Stimulated activated CD4-positive, alpha-beta T cell treated with anti-CD3 and anti-CD28 coated beads, Interleukin-12 subunit alpha, Interleukin-12 subunit beta, amount 100 ng/mL, for 48 hours (primary cell): Measurements from ENCODE around the gene TNIK.
"Not testable (repeated sequence)": the region's sequence is repeated elsewhere in the genome, so short reads cannot be mapped to it uniquely, and the experiment has no call there.

ENCODE experiments used
- DNase-seq, 3 donors: peaks; one replicate each; pipeline ENCODE4 v3.0.0-alpha.2; 2020; ENCODE audit warnings: low read depth in 2 of 3, low spot score in 1 of 3

Gene TNIK

DNA sequence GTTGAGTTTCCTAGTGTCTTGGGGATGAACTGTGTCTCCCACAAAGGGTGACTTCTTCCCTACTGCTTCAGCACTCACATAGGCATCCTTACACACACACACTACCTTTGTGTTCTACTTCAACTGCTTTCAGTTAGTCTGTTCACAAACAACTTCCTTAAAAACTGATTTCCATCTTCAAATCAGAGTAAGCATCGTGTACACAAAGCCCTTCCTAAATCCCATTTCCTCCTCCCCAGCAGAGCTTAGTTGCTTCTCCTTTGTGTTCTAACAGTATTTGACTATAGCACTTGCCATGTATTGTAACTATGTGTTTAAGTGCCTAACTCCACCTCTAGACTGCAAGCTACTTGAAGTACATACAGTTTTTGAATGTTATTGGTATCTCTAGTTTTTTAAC, 71.7 kb downstream of the TNIK start:
- DNase-seq: no peak

GRCh38 chr3:171387062-171387461, 73.1 kb downstream of the TNIK start:
- DNase-seq: no peak

DNA sequence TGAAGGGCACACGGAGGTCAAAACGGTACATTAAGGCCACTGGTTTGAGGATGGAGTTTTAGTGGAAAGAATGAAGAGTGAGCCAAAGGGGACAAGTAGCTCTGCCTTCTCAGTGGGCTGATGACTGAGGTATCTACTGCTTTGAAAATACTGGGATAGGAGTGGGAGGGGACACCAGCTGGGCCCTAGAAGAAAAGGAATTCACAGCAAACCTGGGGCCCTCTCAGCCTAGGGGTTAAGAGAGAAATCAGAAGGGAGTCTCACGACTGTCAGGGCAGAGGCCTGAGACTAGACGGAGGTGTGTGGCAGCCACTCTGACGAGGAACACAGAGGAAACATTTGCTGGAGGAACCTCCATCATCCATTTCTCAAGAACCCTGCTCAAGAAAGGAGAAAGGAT, 75.1 kb downstream of the TNIK start:
- no peak for DNase-seq

DNA sequence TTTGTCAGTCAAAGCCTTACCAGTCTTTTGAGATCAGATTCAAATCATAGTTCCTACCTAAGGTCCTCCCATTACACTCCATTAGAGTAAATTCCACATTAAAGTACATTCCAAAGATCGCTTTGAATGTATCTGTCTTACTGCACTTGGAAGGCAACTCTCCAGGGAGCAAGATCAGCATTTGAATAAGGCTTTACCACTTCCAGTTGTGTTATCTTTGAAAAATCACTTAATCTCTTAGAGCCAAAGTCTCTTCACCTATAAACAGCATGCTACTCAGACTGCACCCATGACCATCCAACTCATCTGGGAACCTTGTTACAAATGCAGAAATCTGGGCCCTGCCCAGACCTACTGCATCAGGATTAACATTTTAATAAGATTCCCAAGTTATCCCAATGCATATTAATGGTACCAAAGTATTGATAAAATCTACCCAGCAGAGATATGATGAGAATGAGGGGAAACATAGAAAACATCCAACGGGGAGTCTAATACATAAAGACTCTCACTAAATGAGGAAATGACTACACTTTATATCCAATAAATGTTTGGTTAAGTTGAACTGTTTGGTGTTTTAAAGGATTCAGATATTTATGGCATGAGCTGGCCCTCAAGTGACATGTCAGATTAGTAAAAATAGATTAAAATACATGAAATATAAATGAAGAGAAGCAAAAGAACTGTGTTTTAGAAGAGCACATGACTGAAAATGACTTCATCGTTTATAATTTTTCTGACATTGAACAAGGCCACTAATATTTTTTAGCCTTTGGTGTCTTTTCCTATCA, 75.9 kb downstream of the TNIK start:
- no peak for DNase-seq

DNA sequence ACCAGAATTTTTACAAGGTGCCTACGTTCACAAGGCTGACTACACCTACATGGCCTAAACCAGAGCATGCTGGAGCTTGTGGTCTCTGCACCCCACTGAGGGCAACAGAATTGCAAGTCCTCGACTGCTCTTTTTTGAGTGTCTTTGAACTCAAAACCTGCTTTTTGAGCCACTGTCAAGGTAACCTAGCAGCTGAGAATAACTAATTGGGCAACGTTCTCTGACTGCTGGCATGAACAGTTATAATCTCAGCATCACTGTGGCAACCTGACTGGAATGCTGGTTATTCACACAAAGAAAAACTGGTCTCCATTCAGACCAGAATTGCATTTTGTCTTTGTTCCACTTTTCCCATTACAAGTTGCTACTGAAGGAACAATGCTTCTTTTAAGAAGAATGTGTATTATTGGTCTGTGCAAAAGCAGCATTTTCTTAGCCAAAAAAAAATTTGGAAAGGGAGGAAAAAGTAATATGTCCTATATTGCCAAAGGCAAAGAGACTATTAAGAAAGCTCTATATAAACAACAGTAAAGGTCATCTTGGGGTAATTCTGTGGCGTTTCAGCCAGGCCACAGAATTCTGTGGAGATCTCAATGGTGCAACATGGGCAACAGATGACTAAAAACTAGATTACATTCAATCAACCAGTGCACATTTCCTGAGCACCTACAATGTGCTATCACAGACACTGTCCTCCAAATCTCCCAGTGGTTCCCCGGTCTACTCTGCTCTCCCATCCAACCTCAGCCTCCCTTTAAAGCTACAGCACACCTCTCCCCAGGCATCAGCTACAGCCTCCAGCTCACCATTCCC, 76.8 kb downstream of the TNIK start:
- DNase-seq: no peak

DNA sequence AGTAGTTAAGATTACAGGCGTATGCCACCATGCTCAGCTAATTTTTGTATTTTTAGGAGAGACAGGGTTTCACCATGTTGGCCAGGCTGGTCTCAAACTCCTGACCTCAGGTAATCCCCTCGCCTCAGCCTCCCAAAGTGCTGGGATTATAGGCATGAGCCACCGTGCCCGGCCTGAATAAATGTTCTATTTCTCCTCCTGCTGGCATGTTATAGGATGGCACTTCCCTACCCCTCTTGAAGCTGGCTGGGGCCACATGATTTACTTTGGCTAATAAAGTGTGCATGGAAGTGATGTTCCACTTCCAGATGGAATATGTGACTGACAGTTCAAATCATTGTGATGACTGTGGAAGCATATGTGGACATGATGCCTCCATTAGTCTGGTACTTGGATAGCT, 77.9 kb downstream of the TNIK start:
- not testable (repeated sequence) for DNase-seq

DNA sequence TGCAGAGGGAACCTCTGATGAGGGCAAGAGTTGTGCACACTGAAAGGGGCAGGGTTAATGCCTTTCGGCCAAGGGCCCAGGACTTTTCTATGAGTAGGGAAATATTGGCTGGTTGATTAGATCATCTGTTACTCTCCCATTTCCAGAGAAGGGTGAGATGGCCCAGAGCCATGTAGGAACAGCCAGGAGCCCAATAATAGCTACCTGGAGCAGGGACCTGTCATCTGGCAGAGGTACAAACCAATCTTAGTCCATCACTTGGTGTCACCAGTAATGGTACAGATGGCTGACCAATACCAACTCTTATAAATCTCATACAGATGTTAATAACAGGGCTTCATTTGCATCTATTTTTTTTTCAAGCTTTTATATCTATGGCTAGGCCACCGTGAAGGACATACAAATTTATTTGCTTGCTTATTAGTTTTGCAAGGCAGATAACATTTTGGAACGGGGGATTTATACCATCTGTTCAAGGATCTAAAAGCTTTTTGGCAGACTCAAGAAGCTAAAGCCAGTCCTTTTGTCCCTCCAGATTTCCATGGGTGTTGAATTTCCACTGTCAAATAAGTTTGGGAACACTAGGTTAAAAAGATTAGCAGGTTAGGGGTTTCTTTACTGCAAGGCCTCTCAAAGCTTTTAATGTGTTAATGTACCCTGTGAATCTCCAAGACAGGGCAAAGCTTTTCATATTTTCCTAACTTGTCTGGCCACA, 79.3 kb downstream of the TNIK start:
- no peak for DNase-seq

GRCh38 chr3:171379961-171380483, 80.2 kb downstream of the TNIK start:
- no peak for DNase-seq

DNA sequence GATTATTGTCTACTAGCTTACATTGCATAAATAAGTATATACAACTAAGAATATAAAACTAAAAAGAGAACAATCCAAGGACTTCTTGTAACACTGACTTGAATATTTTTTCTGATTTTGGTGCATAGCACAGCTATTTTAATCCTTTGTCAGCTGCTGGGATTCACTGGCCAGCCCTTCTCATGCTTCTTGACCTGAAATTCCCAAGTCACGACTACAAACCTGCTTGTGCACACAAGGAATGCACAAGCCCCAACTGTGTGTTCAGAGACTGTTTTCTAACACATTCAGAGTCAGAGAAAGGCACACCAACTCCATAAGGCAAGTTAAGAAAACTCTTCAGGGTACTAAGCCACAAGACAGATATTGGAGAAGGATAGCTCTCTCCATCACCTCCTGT, 80.9 kb downstream of the TNIK start:
- DNase-seq: no peak

GRCh38 chr3:171378586-171378985, 81.6 kb downstream of the TNIK start:
- DNase-seq: no peak

GRCh38 chr3:171377859-171378258, 82.3 kb downstream of the TNIK start:
- no peak for DNase-seq

DNA sequence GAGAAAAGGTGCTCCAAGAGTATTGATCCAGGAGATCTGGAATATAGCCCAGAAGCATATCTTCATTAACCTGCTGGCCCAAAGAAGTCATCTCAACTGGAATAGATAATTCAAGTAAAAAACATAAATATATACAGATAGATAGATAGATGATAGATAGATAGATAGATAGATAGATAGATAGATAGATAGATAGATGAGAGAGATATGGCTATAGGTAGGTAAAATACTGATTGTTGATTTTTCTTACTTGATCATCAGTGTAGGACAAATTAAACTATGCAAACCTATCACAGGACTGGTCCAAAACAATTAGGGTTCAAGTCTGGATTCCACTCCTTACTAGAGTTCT, 83.6 kb downstream of the TNIK start:
- DNase-seq: no peak

DNA sequence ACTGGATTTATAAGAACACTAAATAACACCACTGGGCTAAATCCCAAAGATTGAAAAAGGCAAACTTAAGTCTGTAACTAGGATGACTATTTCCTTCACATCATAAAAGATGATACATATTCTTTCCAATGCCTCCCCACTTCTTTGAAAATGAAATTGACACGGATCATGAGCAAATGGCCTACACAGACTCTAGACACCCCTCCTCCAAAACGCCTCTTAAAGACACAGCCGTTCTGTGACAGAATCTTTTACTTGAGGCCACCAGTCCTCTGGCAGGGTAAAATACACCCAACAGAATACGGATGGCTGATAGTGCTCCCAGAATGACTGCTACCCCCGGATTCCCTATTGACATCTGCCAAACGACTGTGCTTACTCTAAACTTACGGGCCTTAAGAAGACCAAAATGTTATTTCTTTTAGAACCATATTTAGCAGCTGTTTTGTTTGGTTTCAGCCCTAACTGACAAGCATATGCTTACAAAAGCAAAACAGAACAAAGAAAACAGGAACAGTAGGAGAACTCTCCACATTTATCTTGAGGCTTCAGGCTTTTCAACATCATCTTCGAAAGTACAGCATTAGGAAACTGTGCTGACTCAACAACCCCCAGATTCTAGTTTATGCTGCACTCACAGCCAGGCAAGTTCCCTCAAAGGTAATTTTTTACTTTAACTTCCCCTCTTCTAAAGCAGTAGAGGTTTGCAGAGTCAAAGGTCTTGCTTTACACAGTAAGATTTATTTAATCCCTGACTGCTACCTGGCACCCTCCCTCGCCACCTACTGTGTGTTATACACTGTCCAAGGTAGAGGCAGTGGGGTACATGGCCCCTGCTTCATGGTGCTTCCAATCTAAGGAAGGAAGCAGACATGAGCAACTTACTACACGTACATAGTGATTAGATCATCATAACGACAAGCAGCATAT, 84.3 kb downstream of the TNIK start:
- DNase-seq: no peak

GRCh38 chr3:171374661-171375285, 85.4 kb downstream of the TNIK start:
- DNase-seq: no peak

- DNase-seq: no peak
Observed at GRCh38 chr3:171374260-171374659, 85.9 kb downstream of the TNIK start.

DNA sequence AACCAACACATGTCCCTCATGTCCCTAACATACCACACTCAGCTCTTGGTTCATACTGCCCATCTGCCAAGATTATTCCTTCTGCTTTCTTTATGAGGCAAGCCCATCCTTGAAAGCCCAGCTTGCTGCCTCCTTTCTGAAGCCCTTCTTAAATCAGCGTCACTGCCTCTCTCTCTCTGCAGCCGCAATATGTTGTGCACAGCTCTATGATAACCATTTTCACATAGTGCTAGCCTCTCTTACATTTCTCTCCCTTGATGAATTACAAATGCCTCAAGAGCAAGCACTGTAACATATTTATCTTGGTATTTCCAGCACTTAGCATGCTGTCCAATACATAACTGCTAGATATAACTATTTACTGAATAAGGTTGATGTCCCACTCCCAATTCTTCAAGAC, 86.5 kb downstream of the TNIK start:
- no peak for DNase-seq

GRCh38 chr3:171372694-171373093, 87.5 kb downstream of the TNIK start:
- no peak for DNase-seq

DNA sequence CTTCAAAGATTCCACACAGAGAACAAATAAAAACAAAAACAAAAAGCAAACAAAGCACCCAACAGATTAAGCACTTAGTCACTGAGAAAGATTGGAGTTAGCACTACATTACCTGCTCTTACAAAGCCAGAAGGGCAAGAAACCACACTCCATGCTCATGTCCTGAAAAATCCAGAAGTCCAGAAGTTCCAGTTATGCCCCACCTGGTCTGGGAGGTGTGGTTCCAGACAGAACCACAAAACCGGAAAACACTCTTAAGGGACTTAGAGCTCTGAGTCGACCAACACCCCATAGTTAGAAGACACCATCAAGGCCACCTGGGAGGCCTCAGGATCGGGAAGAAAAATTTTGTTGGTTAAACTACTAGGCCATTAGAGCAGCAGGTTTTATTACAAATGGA, 88.9 kb downstream of the TNIK start:
- DNase-seq: no peak

DNA sequence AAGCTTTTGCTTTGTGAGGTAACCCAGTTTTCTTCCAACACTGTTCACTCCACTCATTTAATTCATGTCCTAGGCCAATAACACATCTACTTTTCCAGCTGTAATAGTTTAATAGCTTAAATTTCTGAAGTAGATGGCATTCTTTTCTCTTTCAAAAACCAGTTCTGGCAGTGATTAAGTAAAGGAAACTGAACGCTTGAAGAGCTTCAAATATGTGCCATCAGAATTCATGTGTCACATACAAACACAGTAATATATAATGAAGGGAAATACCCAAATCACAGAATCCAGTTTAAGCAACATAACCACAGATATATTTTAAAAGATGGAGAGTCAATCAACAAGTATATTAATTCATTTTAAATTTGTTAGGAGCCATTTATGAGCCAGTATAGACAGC, 91.0 kb downstream of the TNIK start:
- no peak for DNase-seq

DNA sequence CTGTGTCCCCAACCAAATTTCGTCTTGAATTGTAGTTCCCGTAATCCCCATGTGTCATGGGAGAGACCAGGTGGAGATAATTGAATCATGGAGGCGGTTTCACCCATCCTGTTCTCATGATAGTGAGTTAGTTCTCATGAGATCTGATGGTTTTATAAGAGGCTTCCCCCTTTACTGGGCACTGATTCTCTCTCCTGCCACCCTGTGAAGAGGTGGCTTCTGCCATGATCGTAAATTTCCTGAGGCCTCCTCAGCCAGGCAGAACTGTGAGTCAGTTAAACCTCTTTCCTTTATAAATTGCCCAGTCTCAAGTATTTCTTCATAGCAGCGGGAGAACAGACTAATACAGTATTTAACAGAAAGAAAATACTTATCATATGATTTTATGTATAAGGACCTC, 93.5 kb downstream of the TNIK start:
- DNase-seq: not testable (repeated sequence)
